ENCODE measurements around the gene WASF2. TPM values are rescaled to one million over a fixed set of nuclear protein-coding genes. Genes with fewer than 3 reads are reported as not detected.

Gene WASF2
- total and polyA plus RNA-seq, 2 of the 13 experiments (the other 11 are each of a cell fraction or from before 2014, with no cell fraction given): 10.4 to 27.7 TPM

DNA sequence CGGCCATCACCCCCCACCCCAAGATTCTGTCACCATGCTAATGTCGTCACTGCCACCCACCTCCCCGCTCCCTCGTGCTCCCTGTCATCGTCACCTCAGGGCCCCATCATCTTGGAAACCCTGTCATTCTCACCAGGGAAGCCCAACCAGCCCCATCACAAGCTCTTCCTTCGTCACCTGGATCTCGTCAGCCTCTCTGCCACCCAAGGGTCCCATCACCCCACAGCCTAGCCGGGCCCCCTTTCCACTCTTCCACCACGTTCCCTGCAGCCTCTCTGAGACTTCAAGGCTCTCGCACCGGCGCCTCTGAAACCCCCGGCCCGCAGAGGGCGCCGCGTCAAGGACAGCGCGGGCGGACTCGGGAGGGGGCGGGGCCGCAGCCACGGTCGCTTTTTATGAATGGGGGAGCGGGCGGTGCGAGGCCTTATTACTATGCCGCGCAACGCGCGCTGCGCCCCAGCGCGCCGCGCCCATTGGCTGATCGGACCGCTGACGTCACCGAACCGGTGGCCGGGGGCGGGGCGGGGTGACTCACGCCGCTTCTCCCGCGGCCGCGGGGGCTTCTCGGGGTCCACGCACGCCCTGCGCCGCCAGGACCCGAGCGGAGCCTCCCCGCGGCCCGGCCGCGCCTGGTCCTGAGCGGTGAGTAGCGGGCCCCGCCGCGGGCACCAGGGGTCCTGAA, 97.7 kb downstream of the WASF2 start, which contains the start of gene GPR3 (continued):
- TF ChIP-seq PAXIP1 (CRISPR knock-in tag; conservative IDR thresholded peaks at IDR 0.05) (no peak), CSRNP1 (CRISPR knock-in tag; IDR thresholded peaks at IDR 0.05) (no peak), KAT8 (CRISPR knock-in tag; IDR thresholded peaks at IDR 0.05) (peak; percentile 46; the same call in 1 of the 2 replicates), CTCF (CRISPR knock-in tag; IDR thresholded peaks at IDR 0.05) (peak; percentile 89), ZNF121 (CRISPR knock-in tag; IDR thresholded peaks at IDR 0.05) (no peak), JDP2 (CRISPR knock-in tag; IDR thresholded peaks at IDR 0.05; ENCODE audit: borderline replicate concordance) (no peak), TOPORS (CRISPR knock-in tag; IDR thresholded peaks at IDR 0.05) (no peak), ZNF468 (CRISPR knock-in tag; IDR thresholded peaks at IDR 0.05) (no peak), RARG (CRISPR knock-in tag; IDR thresholded peaks at IDR 0.05; ENCODE audit: low read depth) (no peak), ZFP90 (CRISPR knock-in tag; IDR thresholded peaks at IDR 0.05; ENCODE audit: borderline replicate concordance) (no peak; the same call in 1 of the 2 replicates)
- TF ChIP-seq, protein P1, sequence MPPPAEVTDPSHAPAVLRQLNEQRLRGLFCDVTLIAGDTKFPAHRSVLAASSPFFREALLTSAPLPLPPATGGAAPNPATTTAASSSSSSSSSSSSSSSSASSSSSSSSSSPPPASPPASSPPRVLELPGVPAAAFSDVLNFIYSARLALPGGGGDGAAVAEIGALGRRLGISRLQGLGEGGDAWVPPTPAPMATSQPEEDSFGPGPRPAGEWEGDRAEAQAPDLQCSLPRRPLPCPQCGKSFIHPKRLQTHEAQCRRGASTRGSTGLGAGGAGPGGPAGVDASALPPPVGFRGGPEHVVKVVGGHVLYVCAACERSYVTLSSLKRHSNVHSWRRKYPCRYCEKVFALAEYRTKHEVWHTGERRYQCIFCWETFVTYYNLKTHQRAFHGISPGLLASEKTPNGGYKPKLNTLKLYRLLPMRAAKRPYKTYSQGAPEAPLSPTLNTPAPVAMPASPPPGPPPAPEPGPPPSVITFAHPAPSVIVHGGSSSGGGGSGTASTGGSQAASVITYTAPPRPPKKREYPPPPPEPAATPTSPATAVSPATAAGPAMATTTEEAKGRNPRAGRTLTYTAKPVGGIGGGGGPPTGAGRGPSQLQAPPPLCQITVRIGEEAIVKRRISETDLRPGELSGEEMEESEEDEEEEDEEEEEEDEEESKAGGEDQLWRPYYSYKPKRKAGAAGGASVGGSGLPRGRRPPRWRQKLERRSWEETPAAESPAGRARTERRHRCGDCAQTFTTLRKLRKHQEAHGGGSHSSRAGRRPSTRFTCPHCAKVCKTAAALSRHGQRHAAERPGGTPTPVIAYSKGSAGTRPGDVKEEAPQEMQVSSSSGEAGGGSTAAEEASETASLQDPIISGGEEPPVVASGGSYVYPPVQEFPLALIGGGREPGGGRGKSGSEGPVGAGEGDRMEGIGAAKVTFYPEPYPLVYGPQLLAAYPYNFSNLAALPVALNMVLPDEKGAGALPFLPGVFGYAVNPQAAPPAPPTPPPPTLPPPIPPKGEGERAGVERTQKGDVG (CRISPR knock-in tag; IDR thresholded peaks at IDR 0.05; ENCODE audit: borderline replicate concordance): no peak
- TF ChIP-seq, protein P2, sequence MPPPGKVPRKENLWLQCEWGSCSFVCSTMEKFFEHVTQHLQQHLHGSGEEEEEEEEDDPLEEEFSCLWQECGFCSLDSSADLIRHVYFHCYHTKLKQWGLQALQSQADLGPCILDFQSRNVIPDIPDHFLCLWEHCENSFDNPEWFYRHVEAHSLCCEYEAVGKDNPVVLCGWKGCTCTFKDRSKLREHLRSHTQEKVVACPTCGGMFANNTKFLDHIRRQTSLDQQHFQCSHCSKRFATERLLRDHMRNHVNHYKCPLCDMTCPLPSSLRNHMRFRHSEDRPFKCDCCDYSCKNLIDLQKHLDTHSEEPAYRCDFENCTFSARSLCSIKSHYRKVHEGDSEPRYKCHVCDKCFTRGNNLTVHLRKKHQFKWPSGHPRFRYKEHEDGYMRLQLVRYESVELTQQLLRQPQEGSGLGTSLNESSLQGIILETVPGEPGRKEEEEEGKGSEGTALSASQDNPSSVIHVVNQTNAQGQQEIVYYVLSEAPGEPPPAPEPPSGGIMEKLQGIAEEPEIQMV (CRISPR knock-in tag; IDR thresholded peaks at IDR 0.05; ENCODE audit: low read depth): no peak
- TF ChIP-seq, protein P3, sequence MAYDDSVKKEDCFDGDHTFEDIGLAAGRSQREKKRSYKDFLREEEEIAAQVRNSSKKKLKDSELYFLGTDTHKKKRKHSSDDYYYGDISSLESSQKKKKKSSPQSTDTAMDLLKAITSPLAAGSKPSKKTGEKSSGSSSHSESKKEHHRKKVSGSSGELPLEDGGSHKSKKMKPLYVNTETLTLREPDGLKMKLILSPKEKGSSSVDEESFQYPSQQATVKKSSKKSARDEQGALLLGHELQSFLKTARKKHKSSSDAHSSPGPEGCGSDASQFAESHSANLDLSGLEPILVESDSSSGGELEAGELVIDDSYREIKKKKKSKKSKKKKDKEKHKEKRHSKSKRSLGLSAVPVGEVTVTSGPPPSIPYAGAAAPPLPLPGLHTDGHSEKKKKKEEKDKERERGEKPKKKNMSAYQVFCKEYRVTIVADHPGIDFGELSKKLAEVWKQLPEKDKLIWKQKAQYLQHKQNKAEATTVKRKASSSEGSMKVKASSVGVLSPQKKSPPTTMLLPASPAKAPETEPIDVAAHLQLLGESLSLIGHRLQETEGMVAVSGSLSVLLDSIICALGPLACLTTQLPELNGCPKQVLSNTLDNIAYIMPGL (CRISPR knock-in tag; IDR thresholded peaks at IDR 0.05; ENCODE audit: borderline replicate concordance in 1 of 2, low read depth in 1 of 2): peak; percentile 52 to 63; a peak in 3 of 4 replicates
